Ovary (tissue), 9 donors: ENCODE results near the gene MATN4. TPM values are rescaled to one million over a fixed set of nuclear protein-coding genes. Genes with fewer than 3 reads are reported as not detected.

Experiments
- DNase-seq, 5 donors: peaks; one replicate each; pipeline ENCODE4 v3.0.0-alpha.2; 2019 to 2020
- H3K27ac ChIP-seq, 2 donors: fragments of 200-600 bp; one replicate each; pipeline versions ENCODE4 v1.5.1 to v1.8.0; 2019 to 2022
- H3K27me3 ChIP-seq: fragments of 200-600 bp; one replicate; pipeline ENCODE4 v1.8.0; 2022
- H3K36me3 ChIP-seq: fragments of 200-600 bp; sonication (generic); one replicate; pipeline ENCODE4 v1.5.1; 2019
- H3K4me1 ChIP-seq: one replicate; pipeline ENCODE4 v1.8.1; 2013; ENCODE audit warnings: mild to moderate bottlenecking, moderate library complexity; ENCODE audit not compliant: insufficient read depth
- H3K4me3 ChIP-seq: fragments of 200-600 bp; sonication (generic); one replicate; pipeline ENCODE4 v1.5.1; 2017
- H3K9me3 ChIP-seq, 2 donors: fragments of 200-600 bp in 1 of 2; sonication (generic) in 1 of 2; one replicate each; pipeline versions ENCODE4 v1.5.1 to v1.8.1; 2013 to 2019; ENCODE audit warnings: mild to moderate bottlenecking in 1 of 2, moderate library complexity in 1 of 2
- EP300 ChIP-seq: sonication (generic); formaldehyde crosslinking; IDR thresholded peaks from one replicate; pipeline ENCODE4 v1.6.1; 2017; ENCODE audit warnings: antibody characterized with exemption
- POLR2A ChIP-seq: fragments of 450-650 bp; IDR thresholded peaks from one replicate; pipeline ENCODE4 v1.6.1; 2017; ENCODE audit warnings: antibody characterized with exemption, mild to moderate bottlenecking, moderate library complexity
- WGBS, 3 donors: extraction: QIAGEN DNeasy Blood & Tissue Kit in 1 of 3; methylation state at CpG; one replicate each; pipeline versions ENCODE4 v1.1.5 to v1.1.7; 2013 to 2017; 5-methylcytosine and 5-hydroxymethylcytosine counted together
- intact Hi-C, 4 donors: fragments of 100-400 bp; cut with DNase I; formaldehyde crosslinking; loops; one replicate each; pipeline versions ENCODE4 v1.11.0 to v1.15.1; 2022 to 2023
- polyA plus RNA-seq, 2 donors: library from polyadenylated mRNA; stranded (reverse); fragments of 200-250 nt in 1 of 2; fragments of 350-450 nt in 1 of 2; fragmentation: Illumina TruSeq in 1 of 2; extraction: RNeasy Lipid Tissue Mini Kit (QIAGEN cat#74804) in 1 of 2; gene quantifications; one replicate each; pipeline ENCODE4 v1.2.3, GENCODE V29; 2013 to 2014
- total RNA-seq, 7 donors: library from RNA; depleted of rRNA in 2 of 7; stranded (reverse); fragments of >200 nt in 2 of 7; fragmentation: NEBNext Ultra II Directional in 3 of 7; extraction: Animal tissue kit (Norgen Biotek cat#: 25700) in 3 of 7; gene quantifications; one replicate each; pipeline versions ENCODE4 v1.1.0 to v1.2.4, GENCODE V29; 2016 to 2023
- TF ChIP-seq, protein P1 (sequence below), 3 donors: fragments of 450-650 bp in 2 of 3; fragments of 200-600 bp in 1 of 3; IDR thresholded peaks; one replicate each; pipeline versions ENCODE4 v1.5.1 to v1.8.0; 2016 to 2022; ENCODE audit warnings: antibody characterized with exemption in 3 of 3, mild to moderate bottlenecking in 1 of 3
- donor health status: DM: no; HTN: no; CAD: no; lungs with moderate emphysema.
- donor health status: DM: no; HTN: no; CAD: no.
- donor health status: Bipolar disorder and iron deficiency.
- donor health status: DM: yes; HTN: yes; CAD: no.
- donor health status: DM: no; HTN: no; CAD: no.
- donor health status: DM: yes; HTN: yes; CAD: no.

The MATN4 gene
- total and polyA plus RNA-seq, 9 donors, result 0.10 TPM; not detected in 8

DNA sequence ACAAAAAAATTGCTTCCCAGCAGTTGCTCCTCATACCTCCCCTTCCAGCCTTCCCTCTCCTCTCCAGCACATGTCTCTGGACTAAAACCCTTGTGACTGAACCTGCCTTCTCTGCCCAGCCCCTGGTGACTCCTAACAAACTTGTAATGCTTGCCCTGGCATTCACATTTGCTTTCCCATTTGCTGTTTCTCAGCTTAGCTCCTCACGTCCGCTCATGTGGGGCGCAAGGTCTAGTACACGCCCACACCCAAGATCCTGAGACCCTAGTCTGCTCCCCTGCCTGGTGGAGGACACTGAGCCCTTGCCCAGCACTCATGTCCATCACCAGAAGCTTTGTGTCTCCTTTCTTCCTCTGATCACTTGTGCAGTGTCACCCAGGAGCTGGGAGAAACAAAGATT, 19.7 kb downstream of the MATN4 start:
- intact Hi-C loops, result no loop called here
- Histone ChIP-seq H3K4me3 (no peak overlapping the region), H3K27ac (no peak overlapping the region), H3K4me1 (no peaks in the 10 kb centered on the region), H3K9me3 (no peaks in the 10 kb centered on the region), H3K36me3 (no peaks in the 10 kb centered on the region), H3K27me3 (no peaks in the 10 kb centered on the region)
- TF ChIP-seq, protein P1, sequence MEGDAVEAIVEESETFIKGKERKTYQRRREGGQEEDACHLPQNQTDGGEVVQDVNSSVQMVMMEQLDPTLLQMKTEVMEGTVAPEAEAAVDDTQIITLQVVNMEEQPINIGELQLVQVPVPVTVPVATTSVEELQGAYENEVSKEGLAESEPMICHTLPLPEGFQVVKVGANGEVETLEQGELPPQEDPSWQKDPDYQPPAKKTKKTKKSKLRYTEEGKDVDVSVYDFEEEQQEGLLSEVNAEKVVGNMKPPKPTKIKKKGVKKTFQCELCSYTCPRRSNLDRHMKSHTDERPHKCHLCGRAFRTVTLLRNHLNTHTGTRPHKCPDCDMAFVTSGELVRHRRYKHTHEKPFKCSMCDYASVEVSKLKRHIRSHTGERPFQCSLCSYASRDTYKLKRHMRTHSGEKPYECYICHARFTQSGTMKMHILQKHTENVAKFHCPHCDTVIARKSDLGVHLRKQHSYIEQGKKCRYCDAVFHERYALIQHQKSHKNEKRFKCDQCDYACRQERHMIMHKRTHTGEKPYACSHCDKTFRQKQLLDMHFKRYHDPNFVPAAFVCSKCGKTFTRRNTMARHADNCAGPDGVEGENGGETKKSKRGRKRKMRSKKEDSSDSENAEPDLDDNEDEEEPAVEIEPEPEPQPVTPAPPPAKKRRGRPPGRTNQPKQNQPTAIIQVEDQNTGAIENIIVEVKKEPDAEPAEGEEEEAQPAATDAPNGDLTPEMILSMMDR (IDR thresholded peaks at IDR 0.05), result no peak
- TF ChIP-seq POLR2A, result no peak
- TF ChIP-seq EP300, result no peak
- WGBS, 3 donors, result 68 to 69% (median 69%) methylated on average over 4 of the region's 4 CpGs
- no peak for DNase-seq

- no peak overlapping the region for H3K27ac ChIP-seq
- H3K4me3 ChIP-seq, result no peak overlapping the region
- DNase-seq, result no peak
- TF ChIP-seq EP300, result no peak
- no peak for TF ChIP-seq POLR2A
- TF ChIP-seq, protein P1 (IDR thresholded peaks at IDR 0.05), result no peak
- no peaks in the 10 kb centered on the region for H3K9me3 ChIP-seq
- no peaks in the 10 kb centered on the region for H3K27me3 ChIP-seq
- no peaks in the 10 kb centered on the region for H3K4me1 ChIP-seq
- intact Hi-C loops, result no loop called here
- 52 to 64% (median 57%) methylated on average over 4 of the region's 4 CpGs for WGBS, 3 donors
- H3K36me3 ChIP-seq, result no peaks in the 10 kb centered on the region
Measured at GRCh38 chr20:45283551-45284057, 24.5 kb downstream of the MATN4 start.

GRCh38 chr20:45282700-45283550, 25.2 kb downstream of the MATN4 start:
- Histone ChIP-seq H3K27me3 (no peaks in the 10 kb centered on the region), H3K4me1 (no peaks in the 10 kb centered on the region), H3K27ac (no peak overlapping the region), H3K36me3 (no peaks in the 10 kb centered on the region), H3K4me3 (no peak overlapping the region), H3K9me3 (no peaks in the 10 kb centered on the region)
- DNase-seq, result no peak
- intact Hi-C loops, result no loop called here
- WGBS, 3 donors, result 57 to 69% (median 60%) methylated on average over 7 of the region's 7 CpGs
- TF ChIP-seq POLR2A (no peak), EP300 (no peak)
- TF ChIP-seq, protein P1 (IDR thresholded peaks at IDR 0.05), result no peak

DNA sequence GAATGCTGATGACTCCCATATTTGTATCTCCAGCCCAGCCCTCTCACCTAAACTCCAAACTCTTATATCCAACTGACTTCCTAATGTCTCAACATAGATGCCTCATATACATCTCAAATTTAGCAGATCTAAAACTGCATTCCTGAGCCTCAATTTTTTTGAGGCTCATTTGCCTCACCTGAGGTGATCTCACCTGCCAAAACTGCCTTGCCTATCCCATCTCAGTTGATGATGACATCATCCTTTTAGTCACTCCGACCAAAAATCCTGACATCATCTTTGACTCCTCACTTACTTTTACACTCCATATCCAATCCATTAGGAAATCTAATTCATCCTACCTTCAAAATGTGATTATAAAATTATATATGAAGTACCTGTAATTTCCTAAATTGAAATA, 28.1 kb downstream of the MATN4 start:
- no peak for DNase-seq
- WGBS, 3 donors, result 68 to 80% (median 74%) methylated on average over 1 of the region's 1 CpG
- H3K27me3 ChIP-seq, result no peaks in the 10 kb centered on the region
- TF ChIP-seq POLR2A (no peak), EP300 (no peak)
- TF ChIP-seq, protein P1 (IDR thresholded peaks at IDR 0.05), result no peak
- no peak overlapping the region for H3K4me3 ChIP-seq
- no peak overlapping the region for H3K27ac ChIP-seq
- no peaks in the 10 kb centered on the region for H3K36me3 ChIP-seq
- intact Hi-C loops, result no loop called here
- no peaks in the 10 kb centered on the region for H3K9me3 ChIP-seq
- no peaks in the 10 kb centered on the region for H3K4me1 ChIP-seq
